DND-41 (cell line): ENCODE results near the gene MCHR1.

ENCODE experiments used
- CTCF ChIP-seq: IDR thresholded peaks from 2 replicates; pipeline ENCODE4 v1.5.1; 2012; ENCODE audit warnings: borderline replicate concordance, low read length, moderate library complexity, mild to moderate bottlenecking; ENCODE audit not compliant: poor library complexity, severe bottlenecking; ENCODE audit errors: extremely low read depth
- EZH2 ChIP-seq: IDR thresholded peaks from 3 replicates; pipeline ENCODE4 v1.6.1; 2012; ENCODE audit warnings: borderline replicate concordance, low read depth, mild to moderate bottlenecking, moderate library complexity, low read length, inconsistent platforms; ENCODE audit not compliant: severe bottlenecking

GRCh38 chr22:40718250-40719204 is 39.2 kb downstream of the MCHR1 start:
- TF ChIP-seq CTCF, result no peak
- no peak for TF ChIP-seq EZH2
